H1 (cell line): Measurements from ENCODE around the gene TXNDC11. TPM values are rescaled to one million over a fixed set of nuclear protein-coding genes. Genes with fewer than 3 reads are reported as not detected.

Source experiments
- CTCF ChIA-PET: fragments of 300-600 bp; sonication (Branson Sonifier 250); formaldehyde crosslinking; loops from one replicate; lab custom pipeline; 2021; ENCODE audit not compliant: partially characterized antibody; lab: Charles Lee
- POLR2A ChIA-PET: fragments of 300-600 bp; sonication (Branson Sonifier 250); formaldehyde crosslinking; loops from one replicate; lab custom pipeline; 2021; ENCODE audit warnings: inconsistent platforms; ENCODE audit not compliant: partially characterized antibody; lab: Charles Lee
- DNase-seq, 2 experiments: peaks; one replicate each; pipeline versions ENCODE4 v3.0.0 to v3.0.0-alpha.2; 2010 to 2022; ENCODE audit warnings: low spot score in 2 of 2, low read depth in 1 of 2, mixed read lengths in 1 of 2
- FAIRE-seq: peaks from 2 replicates; lab custom pipeline; 2011; peaks lifted over from hg19 to GRCh38; lab: Jason Lieb, UNC
- H2AFZ ChIP-seq: 2 replicates; pipeline ENCODE4 v1.8.1; 2012; ENCODE audit warnings: low read length, inconsistent platforms
- H2AK5ac ChIP-seq: 2 replicates; pipeline ENCODE4 v1.6.1; 2013; ENCODE audit warnings: low read depth, low read length
- H2BK120ac ChIP-seq: replicated peaks from 2 replicates; pipeline ENCODE3; 2013; ENCODE audit warnings: low read depth, low read length, inconsistent platforms
- H2BK12ac ChIP-seq: 2 replicates; pipeline ENCODE4 v1.6.1; 2013; ENCODE audit warnings: low read depth, low read length
- H2BK15ac ChIP-seq: 2 replicates; pipeline ENCODE4 v1.6.1; 2013; ENCODE audit warnings: low read length
- H2BK20ac ChIP-seq: 2 replicates; pipeline ENCODE4 v1.6.1; 2013; ENCODE audit warnings: low read length
- H2BK5ac ChIP-seq: 2 replicates; pipeline ENCODE4 v1.6.1; 2013; ENCODE audit warnings: low read depth, low read length
- H3K14ac ChIP-seq: 2 replicates; pipeline ENCODE4 v1.6.1; 2013; ENCODE audit warnings: inconsistent platforms; ENCODE audit not compliant: insufficient read length
- H3K18ac ChIP-seq: 2 replicates; pipeline ENCODE4 v1.6.1; 2013; ENCODE audit warnings: low read length; ENCODE audit errors: extremely low read depth
- H3K23ac ChIP-seq: 2 replicates; pipeline ENCODE4 v1.6.1; 2013; ENCODE audit warnings: inconsistent platforms; ENCODE audit not compliant: insufficient read length
- H3K23me2 ChIP-seq: 2 replicates; pipeline ENCODE4 v1.6.1; 2013; ENCODE audit warnings: low read depth, low read length
- H3K27ac ChIP-seq: 2 replicates; pipeline ENCODE4 v1.6.1; 2011; ENCODE audit warnings: low read depth, low read length, inconsistent platforms
- H3K27me3 ChIP-seq, 4 experiments: replicated peaks in 1 of 4; 1 replicate in 1 of 4; 2 replicates in 3 of 4; pipeline versions ENCODE4 v1.6.1 to v1.8.1; 2011 to 2013; ENCODE audit warnings: low read length in 3 of 4, mild to moderate bottlenecking in 3 of 4, inconsistent platforms in 2 of 4, mixed read lengths in 2 of 4, moderate library complexity in 1 of 4; ENCODE audit not compliant: control insufficient read depth in 3 of 4, insufficient read depth in 3 of 4; ENCODE audit errors: extremely low read depth in 1 of 4
- H3K36me3 ChIP-seq, 4 experiments: 2 replicates each; pipeline versions ENCODE4 v1.6.1 to v1.8.1; 2011 to 2013; ENCODE audit warnings: mild to moderate bottlenecking in 4 of 4, low read length in 3 of 4, moderate library complexity in 2 of 4, control low read depth in 1 of 4, inconsistent platforms in 1 of 4; ENCODE audit not compliant: insufficient read depth in 4 of 4, control insufficient read depth in 2 of 4
- H3K4ac ChIP-seq: replicated peaks from 2 replicates; pipeline ENCODE3; 2013; ENCODE audit warnings: low read length, low read depth, mixed read lengths, inconsistent platforms; ENCODE audit not compliant: insufficient read length
- H3K4me1 ChIP-seq, 4 experiments: replicated peaks in 1 of 4; 1 replicate in 1 of 4; 2 replicates in 3 of 4; pipeline versions ENCODE4 v1.6.1 to v1.8.1; 2011 to 2013; ENCODE audit warnings: low read length in 3 of 4, inconsistent platforms in 2 of 4, mixed read lengths in 1 of 4; ENCODE audit not compliant: insufficient read depth in 4 of 4, control insufficient read depth in 3 of 4
- H3K4me2 ChIP-seq, 2 experiments: 2 replicates each; pipeline versions ENCODE4 v1.6.1 to v1.8.1; 2011 to 2013; ENCODE audit warnings: low read depth in 2 of 2, low read length in 2 of 2, control low read depth in 1 of 2, inconsistent platforms in 1 of 2, mild to moderate bottlenecking in 1 of 2; ENCODE audit not compliant: insufficient read depth in 1 of 2
- H3K4me3 ChIP-seq, 4 experiments: fragments of 200-600, 300-600 bp in 1 of 4; sonication (generic), shearing (Covaris generic), sonication (Bioruptor Twin) in 1 of 4; 2 replicates each; pipeline versions ENCODE4 v1.5.1 to v1.8.1; 2011 to 2016; ENCODE audit warnings: low read length in 4 of 4, low read depth in 3 of 4, control low read depth in 2 of 4, inconsistent platforms in 2 of 4, mild to moderate bottlenecking in 2 of 4, mixed read lengths in 1 of 4, moderate library complexity in 1 of 4; ENCODE audit not compliant: insufficient read depth in 2 of 4; ENCODE audit errors: extremely low read depth in 1 of 4
- H3K56ac ChIP-seq: replicated peaks from 2 replicates; pipeline ENCODE3; 2013; ENCODE audit warnings: low read depth, mild to moderate bottlenecking, mixed read lengths, low read length, inconsistent platforms; ENCODE audit not compliant: insufficient read length
- H3K79me1 ChIP-seq: 2 replicates; pipeline ENCODE4 v1.6.1; 2013; ENCODE audit warnings: low read depth, low read length, control low read depth
- H3K79me2 ChIP-seq, 2 experiments: 2 replicates each; pipeline versions ENCODE4 v1.6.1 to v1.8.1; 2012 to 2013; ENCODE audit warnings: low read length in 2 of 2, mild to moderate bottlenecking in 2 of 2, inconsistent platforms in 1 of 2; ENCODE audit not compliant: insufficient read depth in 2 of 2, control insufficient read depth in 1 of 2
- H3K9ac ChIP-seq, 4 experiments: replicated peaks in 1 of 4; 1 replicate in 1 of 4; 2 replicates in 3 of 4; pipeline versions ENCODE4 v1.6.1 to v1.8.1; 2011 to 2013; ENCODE audit warnings: low read depth in 3 of 4, low read length in 3 of 4, control low read depth in 2 of 4, mild to moderate bottlenecking in 2 of 4, moderate library complexity in 2 of 4, inconsistent platforms in 1 of 4; ENCODE audit errors: extremely low read depth in 1 of 4
- H3K9me3 ChIP-seq, 2 experiments: 2 replicates each; pipeline versions ENCODE4 v1.6.1 to v1.8.1; 2012 to 2013; ENCODE audit warnings: mild to moderate bottlenecking in 2 of 2, moderate library complexity in 2 of 2, control low read depth in 1 of 2, inconsistent platforms in 1 of 2, low read depth in 1 of 2, low read length in 1 of 2, mixed read lengths in 1 of 2; ENCODE audit not compliant: insufficient read depth in 2 of 2
- H4K20me1 ChIP-seq, 2 experiments: replicated peaks in 1 of 2; 2 replicates each; pipeline versions ENCODE3 to v1.8.1; 2011 to 2013; ENCODE audit warnings: inconsistent platforms in 2 of 2, low read length in 2 of 2, mild to moderate bottlenecking in 1 of 2; ENCODE audit not compliant: insufficient read depth in 2 of 2, control insufficient read depth in 1 of 2
- H4K5ac ChIP-seq: 2 replicates; pipeline ENCODE4 v1.6.1; 2013; ENCODE audit warnings: low read length, low read depth, mixed read lengths, inconsistent platforms; ENCODE audit not compliant: insufficient read length
- H4K8ac ChIP-seq: 2 replicates; pipeline ENCODE4 v1.8.0; 2013; ENCODE audit warnings: mild to moderate bottlenecking, moderate library complexity, low read length, inconsistent platforms; ENCODE audit not compliant: insufficient read depth; ENCODE audit errors: extremely low read depth
- H4K91ac ChIP-seq: replicated peaks from 2 replicates; pipeline ENCODE3; 2013; ENCODE audit warnings: low read length, mixed read lengths, inconsistent platforms; ENCODE audit not compliant: insufficient read length
- EP300 ChIP-seq, 2 experiments: IDR thresholded peaks; 1 replicate in 1 of 2; 2 replicates in 1 of 2; pipeline ENCODE4 v1.6.1; 2011 to 2012; ENCODE audit warnings: low read depth in 2 of 2, low read length in 2 of 2, mild to moderate bottlenecking in 2 of 2, borderline replicate concordance in 1 of 2, inconsistent platforms in 1 of 2, moderate library complexity in 1 of 2
- WGBS, 2 experiments: shearing (Covaris generic) in 1 of 2; methylation state at CpG; one replicate each; pipeline versions ENCODE4 v1.1.6 to v1.1.7; 2013 to 2015; ENCODE audit warnings: low lambda C conversion rate in 2 of 2, mixed read lengths in 2 of 2, inconsistent platforms in 1 of 2, low coverage in 1 of 2, missing lambda C conversion rate in 1 of 2; ENCODE audit not compliant: insufficient replicate concordance in 2 of 2, insufficient coverage in 1 of 2, insufficient read length in 1 of 2; ENCODE audit errors: extremely low coverage in 1 of 2, missing lambda C conversion rate in 1 of 2; 5-methylcytosine and 5-hydroxymethylcytosine counted together
- polyA plus RNA-seq, 7 experiments: library from polyadenylated mRNA; depleted of rRNA in 3 of 7; stranded (reverse) in 5 of 7; unstranded in 2 of 7; fragments of >200 nt in 5 of 7; fragments of 200-250 nt in 2 of 7; gene quantifications; 1 replicate in 5 of 7; 2 replicates in 1 of 7; 4 replicates in 1 of 7; pipeline versions ENCODE4 v1.2.1 to v1.2.3, GENCODE V29; 2011 to 2013; ENCODE audit warnings: missing spikeins in 2 of 7, mixed read lengths in 2 of 7
- total RNA-seq: library from RNA; stranded (reverse); fragmentation: NEBNext Ultra II Directional; extraction: Animal tissue kit (Norgen Biotek cat#: 25700); gene quantifications from 2 replicates; pipeline ENCODE4 v1.2.1, GENCODE V29; 2021

TXNDC11 gene
- total and polyA plus RNA-seq, 2 of the 8 experiments (the other 6 are each of a cell fraction or from before 2014, with no cell fraction given): 13.5 to 13.8 TPM

GRCh38 chr16:11744075-11744470 is 1.4 kb upstream of the TXNDC11 start:
- H2BK20ac ChIP-seq: no peak overlapping the region
- no peak overlapping the region for H3K56ac ChIP-seq
- H3K9me3 ChIP-seq: no peaks in the 10 kb centered on the region
- no peak overlapping the region for H4K5ac ChIP-seq
- CTCF ChIA-PET: interaction anchor here (0.7 to 1.2 kb wide), 2 partner anchors 13 to 54 kb away, joined by 3 read pairs; partner anchors contain the start of gene ZC3H7A
- H3K79me2 ChIP-seq: peaks cover 0 to 21% of the 10 kb centered on the region in 2 experiments; a peak in 2 of 4 replicates
- no peak overlapping the region for H4K8ac ChIP-seq
- peaks cover 2% of the 10 kb centered on the region for H3K23me2 ChIP-seq
- no peak overlapping the region for H3K9ac ChIP-seq
- no peak overlapping the region for H3K4ac ChIP-seq
- H3K4me3 ChIP-seq: no peak overlapping the region
- no peak overlapping the region for H2BK15ac ChIP-seq
- no peak for DNase-seq
- H2BK120ac ChIP-seq: no peak overlapping the region
- no peak overlapping the region for H2AFZ ChIP-seq
- no peaks in the 10 kb centered on the region; the same call in 1 of the 2 replicates for H3K79me1 ChIP-seq
- H3K23ac ChIP-seq: no peak overlapping the region
- no peak overlapping the region for H3K27ac ChIP-seq
- H2BK12ac ChIP-seq: no peak overlapping the region
- H3K4me1 ChIP-seq: peaks cover 2 to 6% (median 3%) of the 10 kb centered on the region in 4 experiments; a peak in 2 of 7 replicates
- H3K14ac ChIP-seq: no peak overlapping the region
- no peak for FAIRE-seq
- WGBS, 2 experiments: 85% methylated on average over 5 of the region's 5 CpGs; no CpG with 5 or more reads in 1 of the 2 experiments
- no peak overlapping the region for H2BK5ac ChIP-seq
- no peaks in the 10 kb centered on the region; a peak in 1 of 8 replicates for H3K36me3 ChIP-seq
- no peak overlapping the region for H3K18ac ChIP-seq
- no peaks in the 10 kb centered on the region for H3K27me3 ChIP-seq
- no peak overlapping the region for H2AK5ac ChIP-seq
- POLR2A ChIA-PET: interaction anchor here (0.8 to 1.5 kb wide), 3 partner anchors 54 to 107 kb away, joined by 3 read pairs; partner anchors contain the start of gene ZC3H7A
- no peak overlapping the region for H4K91ac ChIP-seq
- no peaks in the 10 kb centered on the region for H4K20me1 ChIP-seq
- no peak overlapping the region for H3K4me2 ChIP-seq
- no peak for TF ChIP-seq EP300 (IDR thresholded peaks at IDR 0.05; ENCODE audit: borderline replicate concordance in 1 of 2, low read depth in 2 of 2, low read length in 2 of 2)
